Bronchial epithelial cell (primary cell): ENCODE data around the gene NXN. TPM values are rescaled to one million over a fixed set of nuclear protein-coding genes. Genes with fewer than 3 reads are reported as not detected.

Source experiments
- DNase-seq: peaks from one replicate; pipeline ENCODE4 v3.0.0-alpha.2; 2010; ENCODE audit warnings: low read depth
- FAIRE-seq: peaks from 2 replicates; lab custom pipeline; 2011; peaks lifted over from hg19 to GRCh38; lab: Jason Lieb, UNC
- H3K27me3 ChIP-seq: 2 replicates; pipeline ENCODE4 v1.5.1; 2011; ENCODE audit warnings: low read length; ENCODE audit not compliant: control insufficient read depth, insufficient read depth
- H3K36me3 ChIP-seq: 2 replicates; pipeline ENCODE4 v1.5.1; 2011; ENCODE audit warnings: low read length; ENCODE audit not compliant: control insufficient read depth, insufficient read depth
- H3K4me3 ChIP-seq: 2 replicates; pipeline ENCODE4 v1.5.1; 2011; ENCODE audit warnings: mild to moderate bottlenecking, low read depth, low read length, control low read depth
- CTCF ChIP-seq: IDR thresholded peaks from 2 replicates; pipeline ENCODE4 v1.5.1; 2011; ENCODE audit warnings: mild to moderate bottlenecking, moderate library complexity, low read length, control low read depth, inconsistent platforms; ENCODE audit not compliant: insufficient read depth, severe bottlenecking
- total RNA-seq: library from RNA; depleted of rRNA; stranded (reverse); fragments of >200 nt; gene quantifications from 2 replicates; pipeline ENCODE4 v1.2.1, GENCODE V29; 2014

Gene NXN
- total RNA-seq, 1 donor from 2014 or later = 70.3 TPM

GRCh38 chr17:1022278-1023024 lies 42.9 kb upstream of the NXN start:
- Histone ChIP-seq H3K27me3 (no peaks in the 10 kb centered on the region), H3K4me3 (no peak overlapping the region), H3K36me3 (peaks cover 4% of the 10 kb centered on the region)
- no peak for DNase-seq
- FAIRE-seq = no peak
- no peak for TF ChIP-seq CTCF

- peaks cover 4% of the 10 kb centered on the region for H3K36me3 ChIP-seq
- DNase-seq = no peak
- no peak overlapping the region for H3K4me3 ChIP-seq
- no peak for FAIRE-seq
- H3K27me3 ChIP-seq = no peaks in the 10 kb centered on the region
- no peak for TF ChIP-seq CTCF
Observed at GRCh38 chr17:1021147-1021546, 41.6 kb upstream of the NXN start.

GRCh38 chr17:1019451-1019850 lies 39.9 kb upstream of the NXN start:
- H3K27me3 ChIP-seq = no peaks in the 10 kb centered on the region

GRCh38 chr17:1018547-1018946 lies 39.0 kb upstream of the NXN start:
- Histone ChIP-seq H3K27me3 (no peaks in the 10 kb centered on the region), H3K4me3 (no peak overlapping the region), H3K36me3 (peaks cover 4% of the 10 kb centered on the region)
- FAIRE-seq = peak; percentile 64
- no peak for TF ChIP-seq CTCF
- no peak for DNase-seq

More at GRCh38 chr17:1019451-1019850, 39.9 kb upstream of the NXN start:
- H3K4me3 ChIP-seq = no peak overlapping the region
- TF ChIP-seq CTCF = no peak
- DNase-seq (no peak), FAIRE-seq (no peak)
- H3K36me3 ChIP-seq = peaks cover 4% of the 10 kb centered on the region

DNA sequence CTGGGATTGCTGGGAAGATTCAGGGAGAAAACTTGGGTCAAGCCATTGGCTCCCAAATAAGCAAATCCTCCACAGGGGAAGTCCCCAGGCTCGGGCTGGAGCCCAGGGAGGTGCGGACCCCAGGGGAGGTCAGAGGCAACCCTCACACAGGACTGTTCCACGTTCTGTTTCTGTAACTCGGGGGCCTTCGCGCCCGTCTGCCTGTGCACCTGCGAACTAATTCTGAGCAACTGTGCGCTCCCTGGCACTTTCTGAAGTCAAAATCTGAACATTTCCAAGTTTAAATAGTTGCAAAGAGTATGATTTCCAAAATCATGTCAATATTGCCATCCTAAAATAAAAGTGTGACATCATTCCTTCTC lies 34.1 kb upstream of the NXN start:
- H3K4me3 ChIP-seq = no peak overlapping the region
- FAIRE-seq (no peak), DNase-seq (no peak)
- TF ChIP-seq CTCF = no peak
- H3K27me3 ChIP-seq = no peaks in the 10 kb centered on the region
- H3K36me3 ChIP-seq = peaks cover 7% of the 10 kb centered on the region
